SKM-1 (cell line): Measurements from ENCODE around the gene HSPA12A.

ENCODE experiments used
- DNase-seq: peaks from one replicate; lab custom pipeline; 2025; ENCODE audit not compliant: unreplicated experiment; lab: John Stamatoyannopoulos, UW

Gene HSPA12A, protein sequence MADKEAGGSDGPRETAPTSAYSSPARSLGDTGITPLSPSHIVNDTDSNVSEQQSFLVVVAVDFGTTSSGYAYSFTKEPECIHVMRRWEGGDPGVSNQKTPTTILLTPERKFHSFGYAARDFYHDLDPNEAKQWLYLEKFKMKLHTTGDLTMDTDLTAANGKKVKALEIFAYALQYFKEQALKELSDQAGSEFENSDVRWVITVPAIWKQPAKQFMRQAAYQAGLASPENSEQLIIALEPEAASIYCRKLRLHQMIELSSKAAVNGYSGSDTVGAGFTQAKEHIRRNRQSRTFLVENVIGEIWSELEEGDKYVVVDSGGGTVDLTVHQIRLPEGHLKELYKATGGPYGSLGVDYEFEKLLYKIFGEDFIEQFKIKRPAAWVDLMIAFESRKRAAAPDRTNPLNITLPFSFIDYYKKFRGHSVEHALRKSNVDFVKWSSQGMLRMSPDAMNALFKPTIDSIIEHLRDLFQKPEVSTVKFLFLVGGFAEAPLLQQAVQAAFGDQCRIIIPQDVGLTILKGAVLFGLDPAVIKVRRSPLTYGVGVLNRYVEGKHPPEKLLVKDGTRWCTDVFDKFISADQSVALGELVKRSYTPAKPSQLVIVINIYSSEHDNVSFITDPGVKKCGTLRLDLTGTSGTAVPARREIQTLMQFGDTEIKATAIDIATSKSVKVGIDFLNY

DNA sequence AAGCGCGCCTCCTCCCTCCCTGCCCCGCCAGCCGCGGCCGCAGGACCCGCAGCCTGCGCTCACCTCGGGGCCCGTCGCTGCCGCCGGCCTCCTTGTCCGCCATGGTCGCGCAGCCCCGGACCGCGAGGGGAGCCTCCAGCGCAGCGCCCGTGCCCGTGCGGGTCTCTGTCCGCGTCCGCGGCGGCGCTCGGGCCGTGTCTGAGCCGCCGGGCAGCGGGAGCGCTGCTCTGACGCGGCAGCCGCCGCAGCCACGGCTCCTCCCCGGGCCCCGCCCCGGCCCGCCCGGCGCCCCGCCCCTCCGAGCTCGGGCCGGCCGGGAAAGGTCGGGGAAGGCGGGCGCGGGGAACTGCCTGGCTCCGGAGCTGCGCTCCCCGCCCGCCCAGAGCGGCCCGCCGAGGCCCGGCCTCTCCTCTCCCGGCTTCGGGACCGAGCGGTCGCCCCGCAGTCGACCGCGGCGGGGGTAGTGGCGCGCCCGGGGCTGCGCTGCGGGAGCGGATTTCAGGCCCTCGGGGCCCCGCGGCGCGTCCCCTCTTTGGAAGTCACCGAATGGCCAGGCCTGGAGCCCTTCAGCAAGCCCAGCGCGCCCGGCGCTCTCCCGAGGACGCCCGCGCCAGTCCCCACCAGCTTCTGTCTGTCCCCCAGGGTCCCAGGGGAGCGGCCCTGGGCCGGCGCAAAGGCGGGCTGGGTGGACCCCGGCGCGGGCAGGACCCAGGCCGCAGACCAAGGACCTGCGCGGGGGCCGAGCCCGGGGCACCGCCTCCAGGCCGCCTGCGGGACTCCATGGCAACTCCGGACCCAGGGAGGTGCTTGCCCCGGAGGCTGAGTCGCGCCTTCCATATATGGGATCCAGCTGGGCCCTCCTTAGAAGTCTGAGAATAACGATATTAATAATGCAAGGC is at the start of gene HSPA12A:
TSS of gene HSPA12A (minus strand) at position 200 of the 899 bp plus-strand sequence. CDS start at position 103, 97 bp downstream.
- no peak for DNase-seq

DNA sequence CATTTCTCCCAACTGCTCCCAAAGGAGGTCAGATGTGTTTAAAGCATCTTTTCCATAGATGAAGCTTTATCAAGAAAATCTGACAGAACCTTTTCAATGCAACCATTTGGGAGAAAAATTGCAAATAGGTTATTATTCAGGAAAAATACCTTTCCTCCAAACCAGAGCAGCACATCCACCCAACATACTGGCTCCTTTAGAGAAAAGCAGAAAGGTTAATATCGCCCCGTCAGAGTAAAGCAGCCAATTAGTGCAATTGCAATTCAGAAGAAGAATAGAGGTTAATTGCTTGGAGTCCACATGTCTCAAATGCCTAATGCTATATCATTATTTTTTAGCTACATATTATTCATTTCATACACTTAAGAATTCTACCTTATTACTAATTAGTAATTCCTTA is 48.9 kb upstream of the HSPA12A start:
- no peak for DNase-seq

DNA sequence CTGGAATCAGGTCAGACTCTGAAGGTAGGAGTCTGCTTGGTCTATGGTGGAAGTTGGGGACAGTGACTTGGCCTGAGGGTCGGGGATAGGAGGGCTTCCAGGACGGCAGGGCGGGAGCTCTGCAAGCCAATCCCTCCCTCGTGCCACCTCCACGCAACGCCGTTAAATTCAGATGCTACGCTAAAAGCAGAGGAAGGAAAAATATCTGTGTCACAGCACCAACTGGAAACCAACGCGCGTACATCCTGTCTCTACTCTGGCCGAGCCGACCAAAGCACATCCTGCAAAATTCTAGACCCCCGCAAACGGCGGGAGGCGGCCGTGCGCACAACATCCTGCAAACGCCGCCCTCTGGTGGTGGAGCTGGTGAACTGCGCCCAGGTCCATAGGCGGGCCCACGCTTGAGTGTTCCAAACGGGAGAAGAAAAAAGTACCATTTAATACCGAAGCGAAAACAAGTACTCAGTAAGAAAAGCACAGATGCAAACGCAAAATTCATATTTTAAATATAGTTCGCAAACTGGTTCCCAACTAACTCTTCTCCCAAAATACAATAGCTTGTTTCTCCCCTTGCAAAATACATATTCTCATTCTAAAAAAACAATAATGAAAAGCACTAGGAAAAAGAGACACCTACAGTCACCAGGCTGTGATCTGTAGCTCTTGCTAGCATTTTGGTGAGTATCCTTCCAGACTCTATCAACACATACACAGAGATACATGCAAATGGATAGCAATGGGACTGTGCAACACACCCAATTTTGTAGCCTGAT is 45.7 kb upstream of the HSPA12A start:
- DNase-seq: peak; percentile 21

DNA sequence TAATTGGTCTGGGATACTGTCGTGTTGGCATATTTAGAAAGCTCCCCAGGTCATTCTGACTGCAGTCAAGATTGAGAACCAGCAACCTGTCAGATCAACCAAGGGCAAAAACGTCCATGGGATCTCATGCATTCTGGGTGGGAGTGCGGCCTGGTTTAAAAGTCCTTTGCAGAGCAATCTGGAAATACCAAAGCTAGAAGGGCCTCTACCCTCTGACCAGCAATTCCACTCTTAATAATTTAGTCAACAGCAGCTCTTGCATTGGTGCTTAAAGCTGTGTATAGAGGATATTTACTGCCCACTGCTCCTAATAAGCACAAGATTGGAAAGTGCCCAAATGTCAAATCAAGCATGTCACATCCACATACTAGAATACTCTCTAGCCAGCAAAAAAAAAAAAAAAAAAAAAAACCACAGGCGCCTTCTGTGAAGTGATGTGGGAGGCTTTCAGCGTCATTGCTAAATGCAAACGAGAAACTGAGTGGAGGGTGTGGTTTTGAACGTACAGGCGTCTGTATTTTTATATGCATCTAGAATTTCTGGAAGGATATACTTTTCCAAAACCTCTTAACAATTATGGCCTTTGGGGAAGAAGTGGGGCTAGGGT is 44.8 kb upstream of the HSPA12A start:
- DNase-seq: no peak

DNA sequence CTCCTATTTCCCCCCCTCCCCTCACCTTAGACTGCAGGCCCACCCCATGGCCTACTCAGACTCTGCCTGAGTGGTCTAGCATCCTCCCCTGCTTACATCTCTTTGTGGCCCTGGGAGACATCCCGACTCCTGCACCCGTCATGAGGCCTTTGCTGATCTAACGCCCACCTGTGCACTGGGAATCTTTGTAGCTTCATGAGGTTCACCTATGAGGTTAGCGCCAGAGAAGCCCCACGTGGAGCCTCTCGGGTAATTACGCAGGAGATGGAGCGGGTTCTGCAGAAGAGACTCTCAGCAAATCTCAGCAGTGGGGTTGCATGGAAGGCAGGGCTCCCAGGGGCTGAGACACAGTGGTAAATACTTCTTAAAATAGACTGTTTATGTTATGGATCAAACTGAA is 43.5 kb upstream of the HSPA12A start:
- no peak for DNase-seq

DNA sequence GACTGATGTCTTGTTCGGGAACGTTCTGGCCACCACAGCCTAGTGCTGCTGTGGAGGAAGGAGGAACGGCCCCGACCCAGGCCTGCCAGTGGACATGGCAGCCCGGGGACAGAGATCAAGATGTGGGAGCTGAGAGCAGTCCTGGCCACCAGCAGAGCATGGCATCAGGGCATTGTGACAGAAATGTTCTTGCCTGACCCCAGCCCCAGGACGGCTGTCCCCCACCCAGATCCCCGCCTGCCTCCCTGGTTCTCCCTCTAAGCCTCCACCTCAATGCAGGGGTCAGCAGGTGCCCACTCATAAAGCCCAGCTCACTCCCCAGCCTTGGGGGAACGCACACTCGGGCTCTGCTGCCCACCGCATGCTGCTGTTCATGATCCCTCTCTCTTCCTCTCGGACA is 42.9 kb upstream of the HSPA12A start:
- no peak for DNase-seq

DNA sequence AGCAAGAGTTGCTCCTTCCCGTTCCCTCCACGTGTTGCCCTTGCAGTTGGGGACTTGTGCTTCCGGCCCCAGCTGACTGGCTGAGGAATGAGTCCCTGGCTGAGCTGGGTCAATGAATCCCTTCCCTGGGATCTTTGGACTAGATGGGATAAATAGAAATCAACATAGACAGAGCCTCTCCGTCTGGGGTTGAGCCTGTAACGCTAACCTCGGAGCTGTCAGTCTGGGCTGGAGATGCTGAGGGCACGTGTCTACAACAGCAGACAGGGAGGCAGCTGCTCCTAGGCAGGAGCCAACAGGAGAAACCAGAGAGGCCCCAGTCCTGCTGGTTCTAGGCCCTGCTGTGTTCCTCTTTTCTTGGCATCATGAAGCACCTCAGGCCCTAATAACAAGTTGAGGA is 42.3 kb upstream of the HSPA12A start:
- DNase-seq: no peak

DNA sequence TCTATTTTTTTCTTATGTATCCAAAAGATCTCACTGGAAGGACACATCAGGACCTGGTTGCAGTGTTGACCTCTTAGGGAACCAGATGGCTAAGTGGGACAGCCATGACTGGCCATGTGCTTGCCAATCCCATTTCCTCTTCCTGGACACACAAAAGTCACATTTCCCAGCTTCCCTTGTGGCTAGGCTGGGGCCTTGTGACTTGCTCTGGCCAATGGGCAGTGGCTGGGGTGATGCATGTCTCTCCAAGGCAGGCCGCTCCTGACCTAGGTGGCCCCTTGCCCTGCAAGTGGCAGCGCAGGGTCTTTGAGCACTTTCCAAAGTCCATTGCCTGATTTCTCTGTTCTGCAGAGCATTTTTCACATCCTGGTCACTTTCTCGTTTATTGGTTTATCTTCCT is 41.7 kb upstream of the HSPA12A start:
- DNase-seq: no peak

DNA sequence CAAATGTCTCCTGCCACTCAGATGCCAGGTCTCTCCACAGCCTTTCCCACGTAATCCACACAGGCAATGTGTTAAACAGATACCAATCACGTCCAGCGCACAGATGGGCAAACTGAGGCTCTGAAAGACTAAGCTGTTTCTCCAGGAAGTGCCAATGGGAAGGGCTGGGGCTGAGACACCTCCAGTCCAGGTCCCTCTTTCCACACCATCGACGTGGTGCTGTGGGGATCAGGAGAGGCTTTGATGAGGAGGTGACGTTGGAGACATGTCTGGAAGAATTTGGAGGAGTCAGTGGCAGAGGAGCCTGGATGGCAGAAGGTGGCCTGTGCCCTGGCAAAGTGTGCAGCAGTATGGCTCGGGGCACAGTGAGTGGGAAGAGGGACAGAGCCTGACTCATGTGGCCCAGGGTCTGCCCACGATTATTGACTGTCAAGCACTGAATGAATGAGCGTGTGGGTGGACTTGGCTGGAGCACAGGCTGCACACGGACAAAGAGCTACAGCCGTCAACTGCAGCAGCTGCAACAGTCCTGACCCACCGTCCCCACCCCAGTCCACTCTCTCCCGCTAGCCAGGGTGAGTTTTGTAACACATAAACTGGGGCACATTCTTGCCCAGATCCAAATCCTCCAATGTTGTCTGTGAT is 40.8 kb upstream of the HSPA12A start:
- no peak for DNase-seq

DNA sequence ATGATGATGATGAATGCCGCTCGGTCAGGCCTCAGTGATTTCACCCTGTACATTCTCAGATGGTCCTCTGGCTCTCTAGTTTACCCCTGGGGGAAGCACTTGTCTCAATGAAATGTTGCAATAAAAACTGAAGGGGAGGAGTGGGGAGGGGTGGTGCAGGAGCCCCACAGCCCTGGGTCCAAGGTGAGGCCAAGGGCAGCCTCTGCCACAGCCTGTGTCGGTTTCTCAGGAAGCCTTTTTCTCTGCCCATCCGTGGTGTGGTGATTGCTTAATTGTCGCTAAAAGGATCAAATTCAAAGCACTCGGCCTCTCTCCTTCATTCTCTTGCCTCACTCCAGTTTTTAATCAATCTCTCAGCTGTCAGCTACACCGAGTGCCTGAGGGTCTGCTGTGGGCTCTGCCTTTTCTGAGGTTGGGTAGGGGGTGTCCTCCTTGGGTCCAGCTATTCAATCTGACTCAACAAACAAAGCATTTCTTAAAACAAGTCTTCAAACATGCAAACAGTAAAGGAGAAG is 39.1 kb upstream of the HSPA12A start:
- DNase-seq: no peak

DNA sequence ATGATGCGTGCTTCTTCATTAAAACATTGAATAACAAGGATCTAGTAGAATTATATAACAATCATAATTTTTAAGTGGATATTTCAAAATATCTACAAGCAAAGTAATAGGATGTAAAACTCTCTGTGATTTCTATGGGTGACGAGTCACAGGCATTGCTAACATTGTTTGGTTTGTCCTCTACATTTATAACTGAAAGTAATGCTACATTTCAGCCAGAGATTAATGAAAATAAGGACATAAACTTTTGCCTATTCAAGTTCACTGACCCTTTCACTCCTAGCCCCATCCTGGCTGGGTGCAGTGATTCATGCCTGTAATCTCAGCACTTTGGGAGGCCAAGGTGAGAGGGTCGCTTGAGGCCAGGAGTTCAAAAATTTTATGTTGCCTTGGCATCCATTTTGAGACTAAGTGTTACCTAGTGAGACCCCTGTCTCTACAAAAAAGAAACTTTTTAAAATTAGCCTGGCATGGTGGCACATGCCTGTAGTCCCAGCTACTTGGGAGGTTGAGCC is 38.4 kb upstream of the HSPA12A start:
- no peak for DNase-seq

DNA sequence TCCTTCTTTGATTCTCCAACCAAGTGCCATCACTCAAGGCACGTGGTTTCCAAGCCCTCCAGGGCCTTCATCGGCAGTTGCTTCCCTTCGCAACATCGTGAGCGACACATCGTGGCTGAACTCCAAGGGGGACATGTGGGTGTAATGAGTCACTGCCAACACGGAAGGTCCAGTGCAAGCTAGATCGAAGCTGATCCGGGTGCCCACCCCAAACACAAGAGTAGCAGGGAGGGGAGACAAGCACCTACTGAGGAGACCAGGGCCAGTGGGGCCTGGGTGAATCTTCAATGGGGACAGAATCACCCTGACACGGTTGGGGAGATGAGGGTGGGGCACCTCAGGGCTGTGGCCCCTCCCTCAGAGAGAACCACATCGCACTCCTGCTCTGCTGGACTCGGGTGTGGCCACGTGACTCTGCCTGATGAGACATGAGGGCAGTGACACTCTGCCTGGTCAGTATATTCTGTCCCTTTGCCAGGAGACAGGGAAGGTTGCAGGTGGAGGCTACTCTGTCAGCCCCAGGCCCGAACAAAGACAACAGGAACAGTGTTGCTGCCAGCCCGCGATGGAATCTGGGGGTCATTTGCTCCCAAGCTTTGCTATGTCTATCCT is 36.8 kb upstream of the HSPA12A start:
- DNase-seq: no peak

DNA sequence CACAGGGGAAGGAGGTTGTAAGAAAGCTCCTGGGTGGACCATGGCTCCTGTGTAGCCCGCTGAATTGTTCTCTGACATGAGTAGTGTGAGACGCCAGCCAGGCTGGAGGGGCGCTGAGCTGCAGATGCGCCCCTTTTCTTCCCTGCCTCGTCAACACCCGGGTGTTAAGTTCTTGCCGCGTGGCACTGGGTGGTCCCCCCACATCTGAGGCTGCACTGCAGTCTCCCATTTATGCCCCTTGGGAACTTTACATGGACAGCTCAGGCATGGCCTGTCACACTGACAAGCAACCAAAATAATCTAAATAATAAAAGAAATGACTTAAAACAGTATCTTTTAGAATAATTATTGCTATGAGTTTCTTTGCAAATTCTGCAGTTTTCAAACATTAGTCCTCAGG is 34.6 kb upstream of the HSPA12A start:
- DNase-seq: no peak

DNA sequence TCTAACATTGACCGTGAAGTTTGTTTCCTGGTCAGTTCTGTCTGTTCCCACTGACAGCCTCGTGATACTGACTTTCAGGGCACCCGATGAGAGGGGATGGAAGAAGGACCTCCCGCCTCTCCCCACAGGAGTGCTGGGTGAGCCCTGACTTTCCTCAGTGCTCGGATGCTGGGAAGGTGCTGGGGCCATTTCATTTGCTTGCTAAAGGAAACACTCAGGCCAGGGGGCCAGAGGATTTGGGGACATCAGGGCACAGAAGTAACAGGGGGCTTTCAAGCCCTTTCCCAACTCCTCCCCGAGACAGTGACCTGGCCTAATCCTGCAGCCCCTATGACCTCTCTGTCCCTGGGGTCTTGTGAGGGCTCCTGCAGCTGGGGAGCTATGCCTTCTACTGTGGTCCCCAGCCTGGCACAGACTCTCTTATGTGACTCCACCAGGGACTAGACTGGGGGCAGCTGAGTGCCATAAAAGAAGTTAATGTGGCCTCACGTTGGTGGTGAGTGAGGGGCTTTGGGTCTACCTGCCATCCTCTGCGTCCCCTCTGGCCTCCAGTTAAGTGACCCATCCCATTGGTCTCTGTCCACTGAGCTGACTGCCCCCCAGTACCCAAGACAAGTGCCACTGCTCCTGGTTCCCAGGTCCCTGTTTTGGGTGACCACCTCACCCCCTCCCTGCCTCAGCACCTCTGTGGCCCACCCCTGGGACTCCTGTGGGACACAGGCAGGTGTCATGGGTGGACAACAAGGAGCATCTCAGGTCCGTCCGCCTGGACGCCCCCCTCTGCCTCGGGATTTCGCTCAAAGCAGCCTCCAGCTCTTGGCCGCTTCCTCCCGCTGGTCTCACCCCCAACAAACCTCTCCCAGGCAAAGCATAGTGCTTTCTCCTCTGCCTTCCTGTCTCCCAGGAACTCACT is 33.4 kb upstream of the HSPA12A start:
- no peak for DNase-seq

DNA sequence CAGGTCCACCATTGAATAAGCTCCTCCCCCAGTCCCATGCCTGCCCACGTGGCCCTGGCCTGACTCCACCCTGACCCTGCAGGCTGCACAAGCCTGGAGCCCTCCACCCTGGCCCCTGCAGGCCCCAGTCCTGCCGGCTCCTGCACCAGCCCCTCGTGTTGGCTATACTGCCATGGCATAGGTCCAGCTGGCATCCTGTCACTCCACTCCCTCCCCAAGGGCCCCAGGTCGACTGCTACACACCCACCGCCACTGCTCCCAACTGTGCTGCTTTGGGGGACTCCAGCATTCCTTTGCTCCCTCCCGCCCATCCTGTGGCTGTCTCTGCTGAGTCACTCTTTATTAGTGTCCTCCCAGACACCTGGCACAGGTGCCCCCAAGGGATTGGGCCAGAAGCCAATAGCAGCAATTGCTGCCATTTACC is 32.4 kb upstream of the HSPA12A start:
- no peak for DNase-seq

DNA sequence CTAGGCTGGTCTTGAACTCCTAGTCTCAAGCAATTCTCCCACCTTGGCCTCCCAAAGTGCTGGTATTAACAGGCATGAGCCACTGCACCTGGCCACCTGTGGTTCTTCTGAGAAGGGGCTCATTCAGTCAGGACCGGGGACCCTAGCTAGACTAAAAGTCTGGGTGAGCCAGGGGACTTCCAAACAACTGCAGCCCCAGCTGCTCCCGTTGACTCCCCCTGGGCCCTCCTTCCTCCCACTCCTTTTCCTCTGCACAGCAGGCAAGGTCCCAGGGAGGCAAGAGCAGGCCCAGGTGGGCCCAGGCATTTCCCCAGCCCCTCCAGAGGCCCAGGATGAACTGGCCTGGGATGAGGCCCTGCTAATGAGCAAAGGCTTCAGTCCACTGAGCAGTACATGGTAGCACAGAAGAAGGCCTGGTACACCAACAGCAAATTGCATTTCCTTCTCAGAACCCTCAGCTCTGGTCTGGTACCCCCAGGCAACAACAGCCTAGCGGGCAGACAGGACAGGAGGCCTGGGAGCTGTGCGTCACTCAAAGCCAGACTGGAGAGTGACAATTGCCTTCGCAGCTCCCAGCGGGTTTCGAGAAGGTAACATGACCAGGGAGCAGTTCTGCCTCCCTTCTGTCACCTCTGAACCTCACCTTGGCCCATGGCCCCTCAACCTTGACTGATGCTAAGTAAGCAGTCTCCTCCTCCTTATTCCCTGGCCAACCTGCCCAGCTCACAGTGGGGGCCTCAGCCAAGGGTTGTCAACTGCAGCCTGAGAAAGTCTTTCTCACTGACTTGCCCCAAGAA is 30.7 kb upstream of the HSPA12A start:
- no peak for DNase-seq

DNA sequence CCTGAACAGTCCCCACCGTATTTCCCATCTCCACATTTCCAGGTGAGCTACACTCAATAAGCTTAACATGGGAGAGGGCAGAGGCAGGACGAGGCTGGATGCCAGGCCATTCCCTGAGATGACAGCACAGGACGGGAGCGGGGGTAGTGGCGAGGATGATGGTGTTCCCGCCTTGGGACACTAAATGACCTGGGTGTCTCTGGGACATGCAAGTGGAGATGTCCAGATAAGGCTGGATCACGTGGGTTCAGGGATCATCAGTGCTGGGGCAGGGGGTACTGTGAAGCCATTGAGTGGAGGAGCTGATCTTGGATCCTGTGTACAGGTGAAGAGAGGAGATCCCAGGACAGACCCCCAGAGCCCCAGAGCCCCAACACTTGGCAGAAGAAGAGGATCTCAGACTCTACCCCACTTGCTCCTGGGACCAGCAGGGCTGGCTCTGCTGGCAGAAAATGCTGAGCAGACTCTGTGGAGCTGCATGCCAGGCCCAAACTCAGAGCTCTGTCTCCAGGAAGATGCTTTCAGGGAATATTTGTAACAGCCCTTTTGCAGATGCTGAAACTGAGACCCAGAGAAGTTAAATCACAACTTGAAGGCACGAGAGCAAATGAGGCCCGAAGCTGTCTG is 29.7 kb upstream of the HSPA12A start:
- DNase-seq: no peak
